ENCODE measurements around the gene TIE1. TPM values are rescaled to one million over a fixed set of nuclear protein-coding genes. Genes with fewer than 3 reads are reported as not detected.

The TIE1 gene
- total and polyA plus RNA-seq, 9 of the 15 experiments (the other 6 are each of a cell fraction or from before 2014, with no cell fraction given), result 0.07 to 0.49 (median 0.14) TPM; not detected in 4

DNA sequence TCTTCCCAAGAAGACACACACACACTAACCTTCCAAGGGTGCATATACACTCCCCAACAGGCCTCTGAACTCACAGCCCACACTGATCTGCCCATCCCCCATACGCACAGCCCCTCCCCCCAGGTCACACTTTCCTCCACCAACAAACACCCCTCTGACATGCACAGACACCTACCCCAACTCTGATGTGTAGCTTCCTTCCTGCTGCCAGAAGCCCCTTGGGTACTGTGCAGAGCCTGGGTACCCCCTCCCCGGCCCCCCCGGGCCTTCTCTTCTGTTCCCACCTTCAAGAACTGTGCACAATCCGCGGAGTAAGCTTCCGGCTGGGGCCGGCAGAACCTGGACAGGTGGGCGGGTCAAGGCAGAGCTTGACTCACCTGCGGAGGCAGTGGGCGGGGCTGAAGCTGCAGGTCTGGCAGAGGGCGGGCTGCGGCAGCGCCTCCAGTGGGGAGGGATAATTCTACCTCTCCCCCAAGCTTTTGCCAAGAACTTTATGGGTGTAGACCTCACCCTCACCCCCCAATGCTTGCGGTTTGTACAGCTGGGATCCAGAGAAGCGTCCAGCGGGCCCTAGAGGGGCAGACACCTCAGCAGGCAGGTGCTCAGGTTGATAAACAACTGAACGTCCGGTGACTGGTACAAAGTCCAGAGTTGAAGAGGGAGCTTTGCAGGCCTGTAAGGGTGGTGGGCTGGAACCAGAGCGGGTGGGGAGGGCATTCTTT is 15.4 kb upstream of the TIE1 start, which contains the start of gene C1orf210 (continued):
- TF ChIP-seq, protein P1, sequence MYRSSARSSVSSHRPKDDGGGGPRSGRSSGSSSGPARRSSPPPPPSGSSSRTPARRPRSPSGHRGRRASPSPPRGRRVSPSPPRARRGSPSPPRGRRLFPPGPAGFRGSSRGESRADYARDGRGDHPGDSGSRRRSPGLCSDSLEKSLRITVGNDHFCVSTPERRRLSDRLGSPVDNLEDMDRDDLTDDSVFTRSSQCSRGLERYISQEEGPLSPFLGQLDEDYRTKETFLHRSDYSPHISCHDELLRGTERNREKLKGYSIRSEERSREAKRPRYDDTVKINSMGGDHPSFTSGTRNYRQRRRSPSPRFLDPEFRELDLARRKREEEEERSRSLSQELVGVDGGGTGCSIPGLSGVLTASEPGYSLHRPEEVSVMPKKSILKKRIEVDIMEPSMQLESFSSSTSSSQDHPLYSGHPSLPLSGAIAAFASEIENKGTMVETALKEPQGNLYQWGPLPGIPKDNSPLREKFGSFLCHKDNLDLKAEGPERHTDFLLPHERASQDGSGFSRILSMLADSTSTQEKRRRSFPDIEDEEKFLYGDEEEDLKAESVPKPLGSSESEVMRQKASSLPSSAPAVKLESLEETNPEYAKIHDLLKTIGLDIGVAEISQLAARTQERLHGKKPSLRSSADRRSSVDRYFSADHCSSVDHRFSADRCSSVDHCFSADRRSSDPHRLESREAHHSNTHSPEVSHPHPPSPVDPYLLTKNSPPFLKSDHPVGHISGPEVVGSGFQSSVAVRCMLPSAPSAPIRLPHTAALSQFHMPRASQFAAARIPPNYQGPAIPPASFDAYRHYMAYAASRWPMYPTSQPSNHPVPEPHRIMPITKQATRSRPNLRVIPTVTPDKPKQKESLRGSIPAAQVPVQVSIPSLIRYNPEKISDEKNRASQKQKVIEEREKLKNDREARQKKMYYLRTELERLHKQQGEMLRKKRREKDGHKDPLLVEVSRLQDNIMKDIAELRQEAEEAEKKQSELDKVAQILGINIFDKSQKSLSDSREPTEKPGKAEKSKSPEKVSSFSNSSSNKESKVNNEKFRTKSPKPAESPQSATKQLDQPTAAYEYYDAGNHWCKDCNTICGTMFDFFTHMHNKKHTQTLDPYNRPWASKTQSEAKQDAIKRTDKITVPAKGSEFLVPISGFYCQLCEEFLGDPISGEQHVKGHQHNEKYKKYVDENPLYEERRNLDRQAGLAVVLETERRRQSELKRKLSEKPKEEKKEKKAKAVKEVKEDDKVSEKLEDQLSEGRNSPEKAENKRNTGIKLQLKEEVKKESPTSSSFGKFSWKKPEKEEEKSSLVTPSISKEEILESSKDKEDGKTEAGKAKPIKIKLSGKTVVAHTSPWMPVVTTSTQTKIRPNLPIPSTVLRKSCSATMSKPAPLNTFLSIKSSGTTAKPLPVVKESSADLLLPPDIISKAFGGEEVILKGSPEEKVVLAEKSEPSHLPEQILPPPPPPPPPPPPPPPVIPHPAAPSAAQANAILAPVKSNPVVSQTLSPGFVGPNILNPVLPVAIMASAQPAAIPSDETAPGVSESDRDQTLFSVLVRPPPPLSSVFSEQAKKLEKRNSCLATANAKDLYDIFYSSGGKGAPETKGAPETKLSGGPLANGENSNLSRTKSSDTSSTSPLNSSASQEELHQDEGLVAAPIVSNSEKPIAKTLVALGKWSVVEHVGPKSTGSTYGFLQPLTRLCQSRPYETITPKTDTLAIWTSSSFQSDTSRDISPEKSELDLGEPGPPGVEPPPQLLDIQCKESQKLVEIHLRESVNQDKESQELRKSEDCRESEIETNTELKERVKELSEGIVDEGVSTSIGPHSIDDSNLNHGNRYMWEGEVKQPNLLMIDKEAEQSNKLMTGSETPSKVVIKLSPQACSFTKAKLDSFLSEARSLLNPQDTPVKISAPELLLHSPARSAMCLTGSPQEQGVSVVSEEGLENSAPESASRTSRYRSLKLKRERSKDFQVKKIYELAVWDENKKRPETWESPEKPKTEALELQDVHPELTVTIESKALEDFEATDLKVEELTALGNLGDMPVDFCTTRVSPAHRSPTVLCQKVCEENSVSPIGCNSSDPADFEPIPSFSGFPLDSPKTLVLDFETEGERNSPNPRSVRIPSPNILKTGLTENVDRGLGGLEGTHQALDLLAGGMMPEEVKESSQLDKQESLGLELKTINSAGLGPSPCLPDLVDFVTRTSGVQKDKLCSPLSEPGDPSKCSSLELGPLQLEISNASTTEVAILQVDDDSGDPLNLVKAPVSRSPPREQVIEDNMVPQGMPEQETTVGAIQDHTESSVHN (IDR thresholded peaks at IDR 0.05; ENCODE audit: borderline replicate concordance in 1 of 2, low read depth in 1 of 2), result no peak
- TF ChIP-seq, protein P2, sequence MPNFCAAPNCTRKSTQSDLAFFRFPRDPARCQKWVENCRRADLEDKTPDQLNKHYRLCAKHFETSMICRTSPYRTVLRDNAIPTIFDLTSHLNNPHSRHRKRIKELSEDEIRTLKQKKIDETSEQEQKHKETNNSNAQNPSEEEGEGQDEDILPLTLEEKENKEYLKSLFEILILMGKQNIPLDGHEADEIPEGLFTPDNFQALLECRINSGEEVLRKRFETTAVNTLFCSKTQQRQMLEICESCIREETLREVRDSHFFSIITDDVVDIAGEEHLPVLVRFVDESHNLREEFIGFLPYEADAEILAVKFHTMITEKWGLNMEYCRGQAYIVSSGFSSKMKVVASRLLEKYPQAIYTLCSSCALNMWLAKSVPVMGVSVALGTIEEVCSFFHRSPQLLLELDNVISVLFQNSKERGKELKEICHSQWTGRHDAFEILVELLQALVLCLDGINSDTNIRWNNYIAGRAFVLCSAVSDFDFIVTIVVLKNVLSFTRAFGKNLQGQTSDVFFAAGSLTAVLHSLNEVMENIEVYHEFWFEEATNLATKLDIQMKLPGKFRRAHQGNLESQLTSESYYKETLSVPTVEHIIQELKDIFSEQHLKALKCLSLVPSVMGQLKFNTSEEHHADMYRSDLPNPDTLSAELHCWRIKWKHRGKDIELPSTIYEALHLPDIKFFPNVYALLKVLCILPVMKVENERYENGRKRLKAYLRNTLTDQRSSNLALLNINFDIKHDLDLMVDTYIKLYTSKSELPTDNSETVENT (CRISPR knock-in tag; IDR thresholded peaks at IDR 0.05), result no peak
- TF ChIP-seq NFRKB (IDR thresholded peaks at IDR 0.05; ENCODE audit: low read depth), result no peak
- no peak for TF ChIP-seq RBM14 (IDR thresholded peaks at IDR 0.05; ENCODE audit: borderline replicate concordance, insufficient read depth, low read depth, low read length)
- TF ChIP-seq, protein P3, sequence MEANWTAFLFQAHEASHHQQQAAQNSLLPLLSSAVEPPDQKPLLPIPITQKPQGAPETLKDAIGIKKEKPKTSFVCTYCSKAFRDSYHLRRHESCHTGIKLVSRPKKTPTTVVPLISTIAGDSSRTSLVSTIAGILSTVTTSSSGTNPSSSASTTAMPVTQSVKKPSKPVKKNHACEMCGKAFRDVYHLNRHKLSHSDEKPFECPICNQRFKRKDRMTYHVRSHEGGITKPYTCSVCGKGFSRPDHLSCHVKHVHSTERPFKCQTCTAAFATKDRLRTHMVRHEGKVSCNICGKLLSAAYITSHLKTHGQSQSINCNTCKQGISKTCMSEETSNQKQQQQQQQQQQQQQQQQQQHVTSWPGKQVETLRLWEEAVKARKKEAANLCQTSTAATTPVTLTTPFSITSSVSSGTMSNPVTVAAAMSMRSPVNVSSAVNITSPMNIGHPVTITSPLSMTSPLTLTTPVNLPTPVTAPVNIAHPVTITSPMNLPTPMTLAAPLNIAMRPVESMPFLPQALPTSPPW (CRISPR knock-in tag; IDR thresholded peaks at IDR 0.05), result peak; percentile 41; the same call in 1 of the 2 replicates
- peak; percentile 47 for TF ChIP-seq EGR1 (conservative IDR thresholded peaks at IDR 0.05)
- TF ChIP-seq, protein P4, sequence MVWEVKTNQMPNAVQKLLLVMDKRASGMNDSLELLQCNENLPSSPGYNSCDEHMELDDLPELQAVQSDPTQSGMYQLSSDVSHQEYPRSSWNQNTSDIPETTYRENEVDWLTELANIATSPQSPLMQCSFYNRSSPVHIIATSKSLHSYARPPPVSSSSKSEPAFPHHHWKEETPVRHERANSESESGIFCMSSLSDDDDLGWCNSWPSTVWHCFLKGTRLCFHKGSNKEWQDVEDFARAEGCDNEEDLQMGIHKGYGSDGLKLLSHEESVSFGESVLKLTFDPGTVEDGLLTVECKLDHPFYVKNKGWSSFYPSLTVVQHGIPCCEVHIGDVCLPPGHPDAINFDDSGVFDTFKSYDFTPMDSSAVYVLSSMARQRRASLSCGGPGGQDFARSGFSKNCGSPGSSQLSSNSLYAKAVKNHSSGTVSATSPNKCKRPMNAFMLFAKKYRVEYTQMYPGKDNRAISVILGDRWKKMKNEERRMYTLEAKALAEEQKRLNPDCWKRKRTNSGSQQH (CRISPR knock-in tag; IDR thresholded peaks at IDR 0.05), result no peak
